Measurements from ENCODE around the gene F3.

- TF ChIP-seq CTCF (IDR thresholded peaks at IDR 0.05; ENCODE audit: poor library complexity) (no peak), EZH2 (IDR thresholded peaks at IDR 0.05; ENCODE audit: borderline replicate concordance) (no peak)
Observed at GRCh38 chr1:94524531-94524930, 17.0 kb downstream of the F3 start.
